Activated B cell treated with CpG ODN at 0.5 μM for 24 hours (primary cell): ENCODE data around the gene PROK1. TPM values are rescaled to one million over a fixed set of nuclear protein-coding genes. Genes with fewer than 3 reads are reported as not detected.

Experiments used
- ATAC-seq: fragments of 200-7000 bp; cut with Tn5 transposase; one replicate; pipeline ENCODE4 v1.10.0; 2021; ENCODE audit warnings: low read depth, mild to moderate bottlenecking, moderate library complexity
- CTCF ChIA-PET: fragments of 350-600 bp; sonication (Branson Sonifier 250); formaldehyde crosslinking; loops from one replicate; lab custom pipeline; 2021; ENCODE audit warnings: antibody characterized with exemption; lab: Charles Lee
- POLR2A ChIA-PET: fragments of 350-600 bp; sonication (Branson Sonifier 250); formaldehyde crosslinking; loops from one replicate; lab custom pipeline; 2021; ENCODE audit warnings: antibody characterized with exemption; lab: Charles Lee
- DNase-seq: peaks from one replicate; pipeline ENCODE4 v3.0.0; 2022
- H3K27ac Mint-ChIP-seq: one replicate; pipeline ENCODE4 v1.8.0; 2020; ENCODE audit warnings: mixed read lengths
- H3K27me3 Mint-ChIP-seq: one replicate; pipeline ENCODE4 v1.8.0; 2021; ENCODE audit warnings: mixed read lengths
- H3K36me3 Mint-ChIP-seq: one replicate; pipeline ENCODE4 v1.8.0; 2021; ENCODE audit warnings: low read depth, mixed read lengths
- H3K4me1 Mint-ChIP-seq: one replicate; pipeline ENCODE4 v1.8.0; 2021; ENCODE audit warnings: mixed read lengths
- H3K4me3 Mint-ChIP-seq: one replicate; pipeline ENCODE4 v1.8.0; 2020; ENCODE audit warnings: mild to moderate bottlenecking, mixed read lengths
- H3K9me3 Mint-ChIP-seq: one replicate; pipeline ENCODE4 v1.8.0; 2020; ENCODE audit warnings: mixed read lengths
- intact Hi-C: fragments of 100-400 bp; cut with micrococcal nuclease; formaldehyde crosslinking; loops from one replicate; pipeline ENCODE4 v1.15.1; 2024
- total RNA-seq: library from RNA; stranded (reverse); gene quantifications from 2 replicates; pipeline ENCODE4 v1.2.3, GENCODE V29; 2022
- TF ChIP-seq, protein P1 (sequence below): fragments of 200-600 bp; IDR thresholded peaks from one replicate; pipeline ENCODE4 v1.8.0; 2022; ENCODE audit warnings: antibody characterized with exemption, mild to moderate bottlenecking

Gene PROK1
- total RNA-seq, 1 donor from 2014 or later = not detected

DNA sequence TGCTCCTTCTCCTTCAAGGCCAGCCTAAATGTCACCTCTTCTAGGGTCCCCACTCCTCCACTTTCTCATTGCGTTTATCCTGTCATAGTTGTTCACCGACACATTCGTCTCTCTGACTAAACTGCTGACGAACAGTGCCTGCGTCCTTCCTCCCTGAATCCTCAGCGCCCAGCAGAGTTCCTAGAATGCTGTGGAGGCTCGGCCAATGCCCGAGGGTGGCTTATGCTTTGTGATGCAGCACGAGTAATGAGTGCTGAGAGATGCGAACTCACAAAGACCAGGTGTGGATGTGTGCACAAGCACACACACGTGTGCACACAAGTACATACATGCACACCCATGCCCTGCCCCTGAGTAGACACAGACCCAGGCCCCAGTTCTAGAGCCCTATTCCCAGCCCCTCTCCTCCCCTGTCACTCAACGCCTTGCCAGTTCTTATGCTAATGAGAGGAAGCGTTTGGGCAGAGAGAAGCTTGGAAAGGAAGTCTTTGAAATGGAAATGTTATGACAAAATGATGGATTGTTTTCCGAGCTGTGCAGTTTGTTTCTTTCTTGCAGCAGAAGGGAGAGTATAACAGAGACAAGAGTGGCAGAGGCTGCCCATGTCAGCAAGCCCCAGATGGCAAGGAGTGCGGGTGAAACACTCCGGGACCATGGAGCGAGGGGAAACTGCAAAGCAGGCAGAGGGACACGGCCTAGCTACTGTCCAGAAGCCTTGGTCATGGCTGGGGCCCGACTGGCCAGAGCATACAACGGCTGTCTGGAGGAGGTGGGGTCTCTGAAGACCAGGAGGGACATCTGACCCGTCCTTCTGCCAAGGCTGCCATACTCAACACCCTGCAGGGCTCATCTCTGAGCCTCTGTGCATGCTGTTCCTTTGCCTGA lies 43.8 kb downstream of the PROK1 start:
- Mint-ChIP-seq H3K27me3 (no peaks in the 10 kb centered on the region), H3K36me3 (no peaks in the 10 kb centered on the region), H3K9me3 (no peaks in the 10 kb centered on the region), H3K4me1 (no peaks in the 10 kb centered on the region), H3K4me3 (no peak overlapping the region), H3K27ac (no peak overlapping the region)
- POLR2A ChIA-PET = no interaction called here
- ATAC-seq = no peak
- intact Hi-C loops = loop anchor here (10.0 kb wide), 1 partner anchor 850 kb away; no protein-coding TSS in a partner anchor
- CTCF ChIA-PET = interaction anchor here (1.3 to 4.7 kb wide), 11 partner anchors 12 to 440 kb away, joined by 3 to 72 read pairs (median 8); partner anchors contain the start of gene KCNC4
- TF ChIP-seq, protein P1, sequence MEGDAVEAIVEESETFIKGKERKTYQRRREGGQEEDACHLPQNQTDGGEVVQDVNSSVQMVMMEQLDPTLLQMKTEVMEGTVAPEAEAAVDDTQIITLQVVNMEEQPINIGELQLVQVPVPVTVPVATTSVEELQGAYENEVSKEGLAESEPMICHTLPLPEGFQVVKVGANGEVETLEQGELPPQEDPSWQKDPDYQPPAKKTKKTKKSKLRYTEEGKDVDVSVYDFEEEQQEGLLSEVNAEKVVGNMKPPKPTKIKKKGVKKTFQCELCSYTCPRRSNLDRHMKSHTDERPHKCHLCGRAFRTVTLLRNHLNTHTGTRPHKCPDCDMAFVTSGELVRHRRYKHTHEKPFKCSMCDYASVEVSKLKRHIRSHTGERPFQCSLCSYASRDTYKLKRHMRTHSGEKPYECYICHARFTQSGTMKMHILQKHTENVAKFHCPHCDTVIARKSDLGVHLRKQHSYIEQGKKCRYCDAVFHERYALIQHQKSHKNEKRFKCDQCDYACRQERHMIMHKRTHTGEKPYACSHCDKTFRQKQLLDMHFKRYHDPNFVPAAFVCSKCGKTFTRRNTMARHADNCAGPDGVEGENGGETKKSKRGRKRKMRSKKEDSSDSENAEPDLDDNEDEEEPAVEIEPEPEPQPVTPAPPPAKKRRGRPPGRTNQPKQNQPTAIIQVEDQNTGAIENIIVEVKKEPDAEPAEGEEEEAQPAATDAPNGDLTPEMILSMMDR = no peak
- no peak for DNase-seq

DNA sequence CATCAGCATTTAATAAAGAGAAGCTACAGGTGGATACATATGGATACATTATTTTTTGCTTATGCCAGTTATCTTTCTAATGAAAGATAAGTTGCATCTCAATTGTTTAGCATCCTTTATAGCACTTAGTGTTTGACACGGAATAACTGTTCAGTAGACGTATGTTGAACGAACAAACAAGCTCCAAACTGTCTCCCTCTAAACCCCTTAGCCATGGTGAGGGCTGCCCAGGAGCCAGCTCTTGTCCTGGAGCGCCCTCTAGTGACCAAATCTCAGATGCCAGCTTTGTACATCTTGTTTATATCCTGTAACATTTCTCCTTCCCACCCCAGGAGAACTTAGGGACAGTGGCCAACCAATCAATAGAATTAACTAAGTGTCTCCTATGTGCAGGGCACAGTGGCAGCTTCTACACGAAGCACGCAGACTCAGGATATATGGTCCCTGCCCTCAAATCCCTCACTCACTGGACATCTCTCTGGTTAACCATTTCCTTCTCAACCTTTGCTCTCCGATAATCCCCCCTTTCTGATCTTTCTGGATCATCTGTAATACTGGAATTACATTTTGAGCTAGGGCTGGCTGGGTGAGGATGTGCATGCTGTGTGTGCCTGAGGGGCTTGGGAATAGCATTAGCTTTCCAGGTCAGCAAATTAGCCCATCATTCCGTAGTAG lies 45.1 kb downstream of the PROK1 start:
- Mint-ChIP-seq H3K9me3 (no peaks in the 10 kb centered on the region), H3K36me3 (no peaks in the 10 kb centered on the region), H3K4me3 (no peak overlapping the region), H3K27me3 (no peaks in the 10 kb centered on the region), H3K27ac (no peak overlapping the region), H3K4me1 (no peaks in the 10 kb centered on the region)
- intact Hi-C loops = loop anchor here (1.0 to 10.0 kb wide), 8 partner anchors 36 to 851 kb away; no protein-coding TSS in a partner anchor
- peak; percentile 86 for ATAC-seq
- DNase-seq = peak; percentile 50
- POLR2A ChIA-PET = interaction anchor here (0.5 to 1.7 kb wide), 3 partner anchors 36 to 288 kb away, joined by 3 to 6 read pairs (median 4); partner anchors contain the start of gene RBM15
- TF ChIP-seq, protein P1 = no peak
- CTCF ChIA-PET = interaction anchor here (0.7 to 4.7 kb wide), 42 partner anchors 11 to 471 kb away, joined by 3 to 72 read pairs (median 4); partner anchors contain the start of genes KCNA10, KCNC4, LAMTOR5 and RBM15

DNA sequence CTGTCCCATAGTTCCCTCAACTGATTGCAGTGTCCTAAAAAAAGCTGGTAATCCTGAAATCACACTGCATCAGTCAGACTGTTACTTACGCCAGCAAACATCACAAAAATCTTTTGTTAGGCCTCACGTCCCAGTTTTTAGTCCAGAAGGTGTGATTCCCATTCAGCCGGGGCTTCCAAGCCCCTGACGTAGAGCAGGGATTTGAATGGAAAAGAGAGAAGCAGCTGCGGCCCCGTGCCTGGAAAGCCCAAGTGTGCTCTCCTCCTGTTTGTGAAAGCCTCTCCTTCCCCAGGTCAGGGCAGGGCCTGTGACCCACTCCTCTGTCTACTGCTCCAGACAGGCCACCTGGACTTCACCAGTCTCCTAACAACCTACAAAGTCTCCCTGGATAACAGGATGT lies 47.3 kb downstream of the PROK1 start:
- Mint-ChIP-seq H3K9me3 (no peaks in the 10 kb centered on the region), H3K4me3 (no peak overlapping the region), H3K4me1 (peaks cover 12% of the 10 kb centered on the region), H3K27ac (no peak overlapping the region), H3K36me3 (no peaks in the 10 kb centered on the region), H3K27me3 (no peaks in the 10 kb centered on the region)
- ATAC-seq (no peak), DNase-seq (no peak)
- POLR2A ChIA-PET = no interaction called here
- TF ChIP-seq, protein P1 = no peak
- intact Hi-C loops = loop anchor here (10.0 kb wide), 1 partner anchor 853 kb away; no protein-coding TSS in a partner anchor
- CTCF ChIA-PET = interaction anchor here (0.9 to 4.7 kb wide), 3 partner anchors 38 to 296 kb away, joined by 3 to 72 read pairs (median 3); no protein-coding TSS in a partner anchor

DNA sequence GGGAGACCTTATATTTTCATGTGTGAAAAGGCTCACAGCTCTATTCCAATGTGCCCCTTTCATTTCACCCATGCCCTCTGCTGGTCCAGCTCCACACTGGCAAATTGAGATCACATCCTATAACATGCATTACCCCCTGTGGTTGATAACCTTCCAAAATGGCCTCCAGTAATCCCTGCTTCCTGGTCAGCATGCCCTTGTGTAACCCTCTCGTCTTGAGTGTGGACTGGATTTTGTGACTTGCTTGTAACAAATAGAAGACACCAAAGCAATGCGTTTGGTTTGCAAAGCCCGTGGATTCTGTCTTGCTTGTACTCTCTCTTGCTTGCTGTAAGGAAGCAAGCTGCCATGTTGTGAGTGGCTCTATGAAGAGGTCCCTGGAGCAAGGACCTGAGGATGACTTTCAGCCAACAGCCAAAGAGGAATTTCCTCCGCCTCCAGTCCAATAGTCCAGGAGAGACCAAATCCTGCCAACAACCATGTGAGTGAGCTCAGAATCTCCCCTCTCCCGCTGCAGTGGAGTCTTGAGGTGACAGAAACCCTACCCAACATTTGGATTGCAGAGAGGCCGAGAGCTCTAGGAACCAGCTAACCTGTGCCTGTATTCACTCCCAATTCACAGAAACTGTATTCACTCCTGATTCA lies 50.7 kb downstream of the PROK1 start:
- no peaks in the 10 kb centered on the region for H3K27me3 Mint-ChIP-seq

More for the DNA sequence above, 50.7 kb downstream of the PROK1 start:
- TF ChIP-seq, protein P1 = no peak
- DNase-seq (no peak), ATAC-seq (no peak)
- ChIA-PET CTCF (interaction anchor here (1.0 to 1.4 kb wide), 4 partner anchors 42 to 294 kb away, joined by 3 to 4 read pairs (median 3); no protein-coding TSS in a partner anchor), POLR2A (no interaction called here)
- H3K36me3 Mint-ChIP-seq = no peaks in the 10 kb centered on the region
- H3K4me3 Mint-ChIP-seq = no peak overlapping the region
- H3K4me1 Mint-ChIP-seq = peaks cover 12% of the 10 kb centered on the region
- no peak overlapping the region for H3K27ac Mint-ChIP-seq
- intact Hi-C loops = no loop called here
- H3K9me3 Mint-ChIP-seq = no peaks in the 10 kb centered on the region
